Peyer's patch (tissue), 4 donors: ENCODE measurements around the gene BCR.

Source experiments
- POLR2A ChIP-seq, 2 donors: fragments of 450-650 bp; IDR thresholded peaks; one replicate each; pipeline ENCODE4 v1.5.1; 2017; ENCODE audit warnings: antibody characterized with exemption in 2 of 2, mild to moderate bottlenecking in 2 of 2, moderate library complexity in 2 of 2
- TF ChIP-seq, protein P1 (sequence below), 6 experiments: fragments of 450-650 bp in 4 of 6; fragments of 200-600 bp in 2 of 6; sonication (generic) in 1 of 6; IDR thresholded peaks; one replicate each; pipeline ENCODE4 v1.5.1; 2017 to 2019; ENCODE audit warnings: antibody characterized with exemption in 6 of 6, mild to moderate bottlenecking in 3 of 6, moderate library complexity in 1 of 6

DNA sequence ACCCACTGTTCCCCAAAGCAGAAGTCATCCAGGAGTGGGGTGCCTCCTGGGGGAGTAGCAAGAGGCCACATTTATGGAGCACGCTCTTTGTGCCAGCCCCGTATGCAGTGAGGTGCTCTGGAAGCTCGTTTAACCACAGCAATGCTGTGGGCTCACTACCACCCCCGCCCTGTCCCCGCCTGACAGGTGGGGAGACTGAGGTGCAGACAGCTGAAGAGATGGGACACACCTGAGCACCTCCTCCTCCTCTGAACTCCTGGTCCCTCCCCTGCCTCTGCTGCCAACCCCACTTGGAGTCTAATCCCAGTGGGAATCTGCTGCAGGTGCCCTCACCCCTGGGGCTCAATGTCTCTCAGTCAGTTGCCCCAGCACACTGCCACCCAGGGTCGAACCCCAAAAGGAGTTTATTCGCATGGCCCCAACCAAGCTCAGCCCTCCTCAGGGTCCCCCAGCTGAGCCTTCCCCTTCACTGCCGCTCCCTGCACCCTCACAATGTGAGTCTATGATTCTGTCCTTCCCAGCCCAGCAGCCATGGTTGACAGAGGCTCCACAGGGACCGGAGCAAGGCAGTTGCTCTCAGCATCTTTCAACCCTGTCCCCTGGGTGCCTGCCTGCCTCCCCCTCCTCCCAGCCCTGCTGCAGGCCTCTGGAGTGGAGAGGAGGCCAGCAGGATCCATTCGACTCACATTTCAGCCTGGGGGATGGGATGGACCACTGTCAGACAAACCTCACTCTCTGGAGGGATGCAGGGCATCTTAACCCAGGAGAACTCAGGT lies 13.3 kb upstream of the BCR start:
- no peak for TF ChIP-seq POLR2A (IDR thresholded peaks at IDR 0.05)
- TF ChIP-seq, protein P1, sequence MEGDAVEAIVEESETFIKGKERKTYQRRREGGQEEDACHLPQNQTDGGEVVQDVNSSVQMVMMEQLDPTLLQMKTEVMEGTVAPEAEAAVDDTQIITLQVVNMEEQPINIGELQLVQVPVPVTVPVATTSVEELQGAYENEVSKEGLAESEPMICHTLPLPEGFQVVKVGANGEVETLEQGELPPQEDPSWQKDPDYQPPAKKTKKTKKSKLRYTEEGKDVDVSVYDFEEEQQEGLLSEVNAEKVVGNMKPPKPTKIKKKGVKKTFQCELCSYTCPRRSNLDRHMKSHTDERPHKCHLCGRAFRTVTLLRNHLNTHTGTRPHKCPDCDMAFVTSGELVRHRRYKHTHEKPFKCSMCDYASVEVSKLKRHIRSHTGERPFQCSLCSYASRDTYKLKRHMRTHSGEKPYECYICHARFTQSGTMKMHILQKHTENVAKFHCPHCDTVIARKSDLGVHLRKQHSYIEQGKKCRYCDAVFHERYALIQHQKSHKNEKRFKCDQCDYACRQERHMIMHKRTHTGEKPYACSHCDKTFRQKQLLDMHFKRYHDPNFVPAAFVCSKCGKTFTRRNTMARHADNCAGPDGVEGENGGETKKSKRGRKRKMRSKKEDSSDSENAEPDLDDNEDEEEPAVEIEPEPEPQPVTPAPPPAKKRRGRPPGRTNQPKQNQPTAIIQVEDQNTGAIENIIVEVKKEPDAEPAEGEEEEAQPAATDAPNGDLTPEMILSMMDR (IDR thresholded peaks at IDR 0.05): no peak
